Hepatocyte (in vitro differentiated cells): ENCODE data around the gene TMEM176A.

Experiments
- CTCF ChIP-seq: fragments of 200-600 bp; sonication (generic); IDR thresholded peaks from 2 replicates; pipeline ENCODE4 v1.5.1; 2016; ENCODE audit warnings: antibody characterized with exemption, mild to moderate bottlenecking; ENCODE audit not compliant: poor library complexity
- EZH2phosphoT487 ChIP-seq: fragments of 200-600 bp; sonication (generic); IDR thresholded peaks from one replicate; pipeline ENCODE4 v1.6.1; 2018; ENCODE audit warnings: antibody characterized with exemption, mild to moderate bottlenecking, low read depth, moderate library complexity; ENCODE audit not compliant: unreplicated experiment, severe bottlenecking

GRCh38 chr7:150847536-150847935, 47.0 kb downstream of the TMEM176A start:
- TF ChIP-seq CTCF = no peak
- no peak for TF ChIP-seq EZH2phosphoT487
